ENCODE results near the gene PRSS57.

DNA sequence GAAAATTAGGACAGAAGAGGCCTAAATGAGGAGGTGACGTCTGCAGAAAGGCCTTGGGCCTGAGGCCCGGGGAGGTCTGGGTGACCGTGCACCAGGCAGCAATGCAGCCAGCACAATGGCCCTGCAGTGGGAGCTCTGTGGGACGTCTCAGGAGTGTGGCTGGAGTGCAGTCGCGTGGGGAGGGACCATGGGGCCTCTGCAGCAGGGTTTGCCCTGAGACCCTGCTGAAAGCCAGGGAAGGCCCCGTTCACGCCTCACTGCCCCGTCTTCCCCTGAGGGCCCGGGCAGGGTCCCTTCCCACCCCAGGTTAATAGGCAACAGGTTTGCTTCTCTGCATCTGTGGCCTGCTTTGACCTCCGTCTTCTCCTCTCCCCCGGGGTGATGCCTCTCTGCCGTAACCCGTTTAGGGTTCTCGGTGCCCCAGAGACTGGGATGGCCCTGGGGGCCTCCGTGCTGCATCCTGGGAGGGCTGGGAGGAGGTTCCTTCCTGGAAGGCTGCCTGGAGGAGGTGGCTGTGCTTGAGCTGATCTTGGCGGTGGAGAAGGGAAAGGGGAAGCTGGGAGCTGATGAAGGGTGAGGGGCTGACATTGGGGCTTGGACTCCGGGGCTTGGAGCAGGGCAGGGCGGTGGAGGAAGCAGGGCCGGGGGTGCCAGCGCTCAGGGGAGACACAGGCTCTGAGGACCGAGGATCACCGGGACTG lies 23.1 kb upstream of the PRSS57 start:
- TF ChIP-seq PBX3 (CRISPR knock-in tag; IDR thresholded peaks at IDR 0.05; ENCODE audit: borderline replicate concordance) (no peak), ZNF292 (CRISPR knock-in tag; IDR thresholded peaks at IDR 0.05; ENCODE audit: borderline replicate concordance, low read depth) (no peak), CREB1 (IDR thresholded peaks at IDR 0.05) (no peak), CREB1 (CRISPR knock-in tag; IDR thresholded peaks at IDR 0.05) (no peak), ZNF784 (CRISPR knock-in tag; IDR thresholded peaks at IDR 0.05; ENCODE audit: borderline replicate concordance) (no peak)

Measured in HepG2 (cell line).